ENCODE measurements around the gene SLC3A2.
"Not testable (repeated sequence)": the region's sequence is repeated elsewhere in the genome, so short reads cannot be mapped to it uniquely, and the experiment has no call there.

The SLC3A2 gene

DNA sequence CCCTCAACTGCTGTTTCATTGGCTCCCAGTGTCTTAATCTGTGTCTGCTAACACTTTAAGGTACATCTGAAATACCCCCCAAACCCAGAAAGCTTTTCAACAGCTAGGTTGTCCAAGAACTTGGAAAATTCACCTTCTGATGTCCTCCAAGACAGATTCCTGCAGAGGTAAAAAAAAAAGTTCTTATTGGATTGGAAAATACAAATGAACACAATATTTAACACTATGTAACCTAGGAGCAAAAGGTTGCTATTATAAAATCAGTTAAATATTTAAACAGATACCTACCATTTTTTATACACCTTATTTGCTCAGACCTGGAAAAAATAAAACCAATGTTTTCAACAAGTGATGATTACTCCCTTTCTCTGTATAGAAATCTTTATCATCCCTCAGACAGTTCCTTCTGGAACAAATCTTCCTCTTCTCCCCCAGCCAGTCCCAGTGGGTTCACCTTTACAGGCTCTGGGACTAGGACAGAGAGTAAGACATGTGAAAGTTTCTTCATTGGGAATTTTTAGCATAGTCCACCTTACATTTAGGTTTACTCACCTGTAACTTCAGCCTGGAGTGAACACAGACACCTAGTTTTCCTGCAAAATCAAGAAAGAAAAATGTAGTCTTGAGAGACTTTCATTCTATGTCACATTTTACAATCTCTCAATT lies 28.0 kb upstream of the SLC3A2 start:
- no peak for DNase-seq (ENCODE audit: low spot score)

- DNase-seq (ENCODE audit: low spot score): peak; percentile 45
Observed at GRCh38 chr11:62853279-62853965, 27.3 kb upstream of the SLC3A2 start.

DNA sequence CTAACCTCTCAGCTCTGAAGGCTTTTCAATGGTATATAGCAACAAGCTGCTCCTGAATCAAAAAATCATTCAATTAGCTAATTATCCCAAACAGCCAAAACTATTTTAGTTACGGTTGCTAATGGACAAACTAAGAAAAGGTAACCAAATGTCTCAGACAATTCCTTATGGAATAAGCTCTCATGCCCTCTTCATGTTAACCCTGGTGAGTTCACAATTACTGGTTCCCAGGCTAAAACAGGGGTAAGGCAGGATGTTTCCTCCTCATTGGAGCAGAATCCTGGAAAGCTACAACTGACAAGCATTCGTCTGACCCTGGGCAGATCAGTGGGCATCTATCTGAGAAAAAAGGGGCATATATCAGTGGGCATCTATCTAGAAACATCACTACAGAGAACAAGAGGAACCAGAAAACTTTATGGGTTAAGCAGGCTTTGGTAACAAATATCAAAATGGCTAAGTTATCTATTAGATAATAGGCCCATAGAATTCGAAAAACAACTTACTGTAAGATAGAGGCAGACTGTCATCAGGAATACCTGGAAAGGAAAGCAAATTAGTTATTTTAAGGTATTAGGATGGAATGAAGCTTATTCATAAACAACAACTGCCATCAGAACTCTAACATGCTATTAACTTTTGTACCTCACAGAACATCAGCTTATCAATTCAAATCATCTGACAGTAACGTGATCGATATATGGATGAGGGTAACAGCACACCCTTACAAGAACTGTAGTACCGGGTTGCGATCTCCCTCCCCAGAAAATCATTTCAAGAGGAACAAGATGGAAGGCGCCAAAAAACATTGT lies 26.5 kb upstream of the SLC3A2 start:
- DNase-seq (ENCODE audit: low spot score): no peak

GRCh38 chr11:62854825-62855570 lies 25.7 kb upstream of the SLC3A2 start:
- no peak for DNase-seq (ENCODE audit: low spot score)

DNA sequence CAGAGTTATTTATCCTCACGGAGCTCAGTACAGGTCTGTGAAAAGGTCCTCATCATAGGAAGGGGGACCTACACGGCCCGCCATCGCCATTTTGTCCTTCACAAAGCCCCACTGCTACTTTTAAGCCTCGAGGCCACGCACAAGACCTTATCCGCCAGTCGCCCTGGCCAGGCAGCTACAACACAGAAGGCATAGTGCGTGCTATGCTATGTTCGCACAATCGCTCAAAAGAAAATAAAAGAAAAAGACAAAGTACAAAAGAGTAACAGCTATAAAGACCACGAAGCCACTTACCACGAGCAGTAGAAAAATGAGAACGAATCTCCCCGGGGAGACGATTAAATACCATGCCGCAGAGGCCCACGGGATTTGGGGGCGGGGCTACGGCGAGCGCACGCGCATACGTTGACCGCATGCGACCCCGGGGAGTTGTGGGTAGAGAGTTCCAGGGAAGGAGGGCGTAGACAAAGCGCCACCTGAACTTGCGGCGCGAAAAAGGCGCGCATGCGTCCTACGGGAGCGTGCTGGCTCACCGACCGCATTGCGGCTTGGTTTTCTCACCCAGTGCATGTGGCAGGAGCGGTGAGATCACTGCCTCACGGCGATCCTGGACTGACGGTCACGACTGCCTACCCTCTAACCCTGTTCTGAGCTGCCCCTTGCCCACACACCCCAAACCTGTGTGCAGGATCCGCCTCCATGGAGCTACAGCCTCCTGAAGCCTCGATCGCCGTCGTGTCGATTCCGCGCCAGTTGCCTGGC lies 24.9 kb upstream of the SLC3A2 start:
- peak; percentile 98 for DNase-seq (ENCODE audit: low spot score)

- DNase-seq (ENCODE audit: low spot score): no peak
Observed at GRCh38 chr11:62856333-62856895, 24.3 kb upstream of the SLC3A2 start.

DNA sequence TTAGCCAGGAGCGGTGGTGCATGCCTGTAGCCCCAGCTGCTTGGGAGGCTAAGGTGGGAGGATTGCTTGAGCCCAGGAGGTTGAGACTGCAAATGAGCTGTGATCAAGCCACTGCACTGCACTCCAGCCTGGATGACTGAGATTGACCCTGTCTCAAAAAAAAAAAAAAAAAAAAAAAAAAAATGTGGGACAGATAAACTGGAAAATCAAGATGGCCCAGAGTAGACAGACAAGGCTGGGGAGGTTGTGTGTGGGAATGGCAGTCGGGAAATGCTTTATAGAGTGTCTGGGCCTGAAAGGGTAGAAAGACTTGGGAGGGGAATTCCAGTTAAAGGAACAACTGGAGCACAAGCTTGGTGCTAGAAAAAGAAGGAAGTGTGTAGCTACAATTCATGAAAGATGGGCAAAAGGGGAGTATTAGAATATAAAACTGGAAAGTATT lies 23.1 kb upstream of the SLC3A2 start:
- DNase-seq (ENCODE audit: low spot score): no peak

GRCh38 chr11:62858201-62858600 lies 22.5 kb upstream of the SLC3A2 start:
- DNase-seq (ENCODE audit: low spot score): no peak

DNA sequence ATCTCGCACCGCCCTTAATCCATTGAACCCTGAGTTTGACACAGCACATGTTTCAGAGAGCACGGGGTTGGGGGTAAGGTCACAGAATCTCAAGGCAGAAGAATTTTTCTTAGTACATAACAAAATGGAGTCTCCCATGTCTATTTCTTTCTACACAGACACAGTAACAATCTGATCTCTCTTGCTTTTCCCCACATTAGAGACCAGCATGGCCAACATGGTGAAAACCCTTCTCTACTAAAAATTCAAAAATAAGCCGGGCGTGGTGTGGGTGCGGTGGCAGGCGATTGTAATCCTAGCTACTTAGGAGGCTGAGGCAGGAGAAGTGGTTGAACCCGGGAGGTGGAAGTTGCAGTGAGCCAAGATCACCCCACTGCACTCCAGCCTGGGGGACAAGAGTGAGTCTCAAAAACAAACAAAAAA lies 21.4 kb upstream of the SLC3A2 start:
- not testable (repeated sequence) for DNase-seq (ENCODE audit: low spot score)

DNA sequence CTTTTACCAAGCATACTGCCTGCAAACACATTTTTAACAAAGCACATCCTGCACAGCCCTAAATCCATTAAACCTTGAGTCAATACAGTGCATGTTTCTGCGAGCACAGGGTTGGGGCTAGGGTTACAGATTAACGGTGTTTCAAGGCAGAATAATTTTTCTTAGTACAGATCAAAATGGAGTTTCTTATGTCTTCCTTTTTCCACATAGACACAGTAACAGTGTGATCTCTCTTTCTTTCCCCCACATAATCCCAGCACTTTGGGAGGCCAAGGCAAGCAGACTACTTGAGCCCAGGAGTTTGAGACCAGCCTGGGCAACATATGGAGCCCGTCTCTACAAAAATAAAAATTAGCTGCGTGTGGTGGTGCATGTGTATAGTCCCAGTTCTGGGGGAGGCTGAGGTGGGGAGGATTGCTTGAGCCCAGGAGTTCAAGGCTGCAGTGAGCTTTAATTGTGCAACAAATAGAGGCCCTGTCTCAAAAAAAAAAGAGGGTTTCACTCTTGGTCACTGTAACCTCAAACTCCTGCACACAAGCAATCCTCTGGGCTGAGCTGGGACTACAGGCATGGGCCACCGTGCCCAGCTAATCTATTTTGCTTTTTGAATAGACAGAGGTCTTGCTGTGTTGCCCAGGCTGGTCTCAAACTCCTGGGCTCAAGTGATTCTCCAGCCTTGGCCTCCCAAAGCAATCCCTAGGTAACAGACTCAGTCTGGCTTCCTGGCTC lies 19.7 kb upstream of the SLC3A2 start:
- DNase-seq (ENCODE audit: low spot score): no peak

DNA sequence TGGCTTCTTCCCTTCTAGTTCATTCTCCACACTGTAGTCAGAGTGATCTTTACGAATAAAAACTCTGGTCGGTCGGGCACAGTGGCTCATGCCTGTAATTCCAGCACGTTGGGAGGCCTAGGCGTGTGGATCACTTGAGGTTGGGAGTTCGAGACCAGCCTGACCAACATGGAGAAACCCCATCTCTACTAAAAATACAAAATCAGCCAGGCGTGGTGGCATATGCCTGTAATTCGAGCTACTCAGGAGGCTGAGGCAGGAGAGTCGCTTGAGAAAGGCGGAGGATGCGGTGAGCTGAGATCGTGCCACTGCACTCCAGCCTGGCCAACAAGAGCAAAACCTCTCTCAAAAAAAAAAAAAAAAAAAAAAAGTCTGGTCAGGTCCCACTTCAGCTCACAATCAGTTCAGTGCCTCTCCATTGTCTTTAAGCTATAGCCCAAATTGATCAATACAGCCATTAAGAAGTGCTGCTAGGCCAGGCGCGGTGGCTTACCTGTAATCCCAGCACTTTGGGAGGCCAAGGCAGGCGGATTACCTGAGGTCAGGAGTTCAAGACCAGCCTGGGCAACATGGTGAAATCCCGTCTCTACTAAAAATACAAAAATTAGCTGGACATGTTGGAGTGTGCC lies 19.0 kb upstream of the SLC3A2 start:
- not testable (repeated sequence) for DNase-seq (ENCODE audit: low spot score)

- no peak for DNase-seq (ENCODE audit: low spot score)
Observed at GRCh38 chr11:62863687-62864335, 16.9 kb upstream of the SLC3A2 start.

DNA sequence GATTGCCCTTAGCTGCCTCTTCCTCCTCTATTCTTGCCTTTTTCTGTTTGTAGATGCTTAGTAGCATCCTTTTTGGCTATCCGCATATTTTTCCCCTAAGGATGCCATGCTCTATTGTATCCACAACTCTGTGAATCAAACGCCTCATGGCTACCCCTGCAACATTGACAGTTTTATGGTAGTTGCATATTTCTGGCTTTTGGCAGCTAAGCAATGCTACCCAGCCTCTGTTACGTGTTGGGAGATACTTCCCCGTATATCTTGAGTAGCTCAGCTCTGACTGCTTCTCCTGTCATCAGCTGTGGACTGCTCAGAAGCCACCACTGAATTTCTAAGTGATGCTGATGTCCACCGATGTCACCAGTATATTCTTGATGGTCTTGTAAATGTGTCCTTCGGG lies 15.1 kb upstream of the SLC3A2 start:
- DNase-seq (ENCODE audit: low spot score): no peak

GRCh38 chr11:62874851-62875250 lies 5.8 kb upstream of the SLC3A2 start:
- no peak for DNase-seq (ENCODE audit: low spot score)

DNA sequence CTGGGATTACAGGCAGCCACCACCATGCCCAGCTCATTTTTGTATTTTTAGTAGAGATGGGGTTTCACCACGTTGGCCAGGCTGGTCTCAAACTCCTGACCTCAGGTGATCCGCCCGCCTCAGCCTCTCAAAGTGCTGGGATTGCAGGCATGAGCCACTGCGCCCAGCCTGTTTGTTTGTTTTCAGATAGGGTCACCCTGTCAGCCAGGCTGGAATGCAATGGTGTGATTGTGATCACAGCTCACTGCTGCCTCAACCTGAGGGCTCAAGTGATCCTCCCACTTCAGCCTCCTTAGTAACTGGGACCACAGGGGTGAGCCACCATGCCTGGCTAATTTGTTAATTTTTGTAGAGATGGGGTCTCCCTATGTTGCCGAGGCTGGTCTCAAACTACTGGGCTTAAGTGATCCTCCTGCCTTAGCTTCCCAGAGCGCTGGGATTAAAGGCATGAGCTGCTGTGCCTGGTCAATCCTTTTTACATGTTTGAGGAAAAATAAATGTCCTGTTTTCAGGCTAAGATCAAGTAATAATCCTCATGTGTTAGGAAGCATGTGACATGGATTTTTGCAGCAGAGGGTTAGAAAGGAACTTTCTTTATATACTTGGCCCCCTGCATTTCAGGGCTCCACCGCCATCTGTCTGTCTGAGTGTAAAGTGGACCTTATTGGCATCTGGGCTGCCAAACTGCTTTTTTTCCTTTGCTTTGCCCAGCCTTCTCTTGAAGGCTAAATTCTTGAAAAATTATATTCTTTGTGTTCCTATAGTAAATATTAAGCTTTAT lies 4.8 kb upstream of the SLC3A2 start:
- DNase-seq (ENCODE audit: low spot score): no peak

- no peak for DNase-seq (ENCODE audit: low spot score)
Observed at GRCh38 chr11:62876712-62877111, 4.0 kb upstream of the SLC3A2 start.

DNA sequence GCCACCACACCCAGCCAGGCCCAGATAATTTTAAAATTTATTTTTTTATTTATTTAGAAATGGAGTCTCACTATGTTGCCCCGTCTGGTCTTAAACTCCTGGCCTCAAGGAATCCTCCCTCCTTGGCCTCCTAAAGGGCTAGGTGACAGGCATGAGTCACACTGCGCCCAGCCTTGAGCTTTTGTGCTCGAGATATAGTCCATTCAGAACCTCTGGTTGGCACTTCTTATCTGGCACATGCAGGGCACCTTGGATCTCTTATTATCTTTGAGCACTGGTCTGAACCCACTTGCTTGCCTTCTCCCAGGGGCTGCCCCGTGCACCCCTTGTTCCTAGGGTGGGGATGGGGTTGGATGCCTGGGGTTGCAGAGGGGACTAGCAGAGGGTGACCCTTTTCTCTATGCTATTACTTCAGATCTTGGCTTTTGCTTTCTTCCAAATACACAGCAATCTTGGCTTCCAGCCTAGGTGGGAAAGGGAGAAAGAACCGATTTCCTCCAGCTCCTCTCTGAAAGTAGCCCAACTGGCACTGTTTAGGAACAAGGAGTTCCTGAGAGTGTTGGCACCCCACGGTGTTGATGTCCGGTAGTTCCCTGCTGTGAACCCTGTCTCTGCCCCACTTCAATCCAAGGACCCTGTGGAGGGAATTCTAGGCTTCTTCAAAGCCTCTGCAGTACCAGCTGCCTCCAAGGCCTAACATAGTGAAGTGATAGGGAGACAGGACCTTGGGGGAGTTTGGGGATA lies 1.3 kb upstream of the SLC3A2 start:
- DNase-seq (ENCODE audit: low spot score): no peak
